ENCODE data around the gene BID. TPM values are rescaled to one million over a fixed set of nuclear protein-coding genes. Genes with fewer than 3 reads are reported as not detected.

Gene BID
- total RNA-seq, 1 experiment from 2014 or later: 66.7 TPM

DNA sequence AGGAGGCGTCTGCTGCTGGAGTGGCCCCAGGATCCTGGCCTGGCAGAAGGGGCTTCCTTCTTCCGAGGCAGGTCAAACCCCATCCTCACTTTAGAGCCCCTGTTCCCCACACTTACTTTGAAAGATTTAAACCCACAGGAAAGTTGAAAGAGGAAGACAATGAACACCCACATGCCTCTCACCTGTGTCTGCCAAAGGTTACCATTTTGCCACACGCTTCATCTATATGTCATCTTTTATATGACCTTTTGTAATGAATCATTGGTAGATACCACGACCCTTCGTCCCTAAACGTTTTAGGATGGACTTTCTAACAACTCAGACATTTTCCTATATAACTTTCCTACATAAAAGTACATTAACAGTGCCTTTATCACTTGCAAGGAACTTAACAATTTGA is 39.8 kb upstream of the BID start:
- in situ Hi-C loops (cut with HindIII; ENCODE audit: low pct_unique_long_range_greater_than_20kb, low sequenced_read_pairs) (no loop called here), intact Hi-C loops (cut with micrococcal nuclease; ENCODE audit: unreplicated experiment) (no loop called here)
- no TSS peak for BruUV-seq (replicated peaks)
- ChIA-PET CTCF (no interaction called here), POLR2A (interaction anchor here (0.7 kb wide), 1 partner anchor 14 kb away, joined by 3 read pairs; no protein-coding TSS in a partner anchor)
- no peak overlapping the region for H3K27ac ChIP-seq (ENCODE audit: low read length)
- no peaks in the 10 kb centered on the region for H3K9me3 ChIP-seq (ENCODE audit: control insufficient read depth, insufficient read depth, low read depth, low read length)
- H3K4me3 ChIP-seq (ENCODE audit: low read depth in 2 of 2, low read length in 2 of 2): no peak overlapping the region
- ATAC-seq (no peak), DNase-seq (ENCODE audit: low read depth, low spot score) (no peak)
- TF ChIP-seq POLR2AphosphoS5 (IDR thresholded peaks at IDR 0.05; ENCODE audit: low read depth, low read length): no peak
- TF ChIP-seq SIN3A (IDR thresholded peaks at IDR 0.05; ENCODE audit: borderline replicate concordance, insufficient read depth, low read depth, low read length): no peak
- TF ChIP-seq, protein P1, sequence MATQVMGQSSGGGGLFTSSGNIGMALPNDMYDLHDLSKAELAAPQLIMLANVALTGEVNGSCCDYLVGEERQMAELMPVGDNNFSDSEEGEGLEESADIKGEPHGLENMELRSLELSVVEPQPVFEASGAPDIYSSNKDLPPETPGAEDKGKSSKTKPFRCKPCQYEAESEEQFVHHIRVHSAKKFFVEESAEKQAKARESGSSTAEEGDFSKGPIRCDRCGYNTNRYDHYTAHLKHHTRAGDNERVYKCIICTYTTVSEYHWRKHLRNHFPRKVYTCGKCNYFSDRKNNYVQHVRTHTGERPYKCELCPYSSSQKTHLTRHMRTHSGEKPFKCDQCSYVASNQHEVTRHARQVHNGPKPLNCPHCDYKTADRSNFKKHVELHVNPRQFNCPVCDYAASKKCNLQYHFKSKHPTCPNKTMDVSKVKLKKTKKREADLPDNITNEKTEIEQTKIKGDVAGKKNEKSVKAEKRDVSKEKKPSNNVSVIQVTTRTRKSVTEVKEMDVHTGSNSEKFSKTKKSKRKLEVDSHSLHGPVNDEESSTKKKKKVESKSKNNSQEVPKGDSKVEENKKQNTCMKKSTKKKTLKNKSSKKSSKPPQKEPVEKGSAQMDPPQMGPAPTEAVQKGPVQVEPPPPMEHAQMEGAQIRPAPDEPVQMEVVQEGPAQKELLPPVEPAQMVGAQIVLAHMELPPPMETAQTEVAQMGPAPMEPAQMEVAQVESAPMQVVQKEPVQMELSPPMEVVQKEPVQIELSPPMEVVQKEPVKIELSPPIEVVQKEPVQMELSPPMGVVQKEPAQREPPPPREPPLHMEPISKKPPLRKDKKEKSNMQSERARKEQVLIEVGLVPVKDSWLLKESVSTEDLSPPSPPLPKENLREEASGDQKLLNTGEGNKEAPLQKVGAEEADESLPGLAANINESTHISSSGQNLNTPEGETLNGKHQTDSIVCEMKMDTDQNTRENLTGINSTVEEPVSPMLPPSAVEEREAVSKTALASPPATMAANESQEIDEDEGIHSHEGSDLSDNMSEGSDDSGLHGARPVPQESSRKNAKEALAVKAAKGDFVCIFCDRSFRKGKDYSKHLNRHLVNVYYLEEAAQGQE (IDR thresholded peaks at IDR 0.05; ENCODE audit: insufficient read depth in 1 of 2, low read depth in 2 of 2, low read length in 1 of 2): no peak
- TF ChIP-seq TCF7L2 (IDR thresholded peaks at IDR 0.05; ENCODE audit: low read depth, low read length): no peak
- TF ChIP-seq, protein P2, sequence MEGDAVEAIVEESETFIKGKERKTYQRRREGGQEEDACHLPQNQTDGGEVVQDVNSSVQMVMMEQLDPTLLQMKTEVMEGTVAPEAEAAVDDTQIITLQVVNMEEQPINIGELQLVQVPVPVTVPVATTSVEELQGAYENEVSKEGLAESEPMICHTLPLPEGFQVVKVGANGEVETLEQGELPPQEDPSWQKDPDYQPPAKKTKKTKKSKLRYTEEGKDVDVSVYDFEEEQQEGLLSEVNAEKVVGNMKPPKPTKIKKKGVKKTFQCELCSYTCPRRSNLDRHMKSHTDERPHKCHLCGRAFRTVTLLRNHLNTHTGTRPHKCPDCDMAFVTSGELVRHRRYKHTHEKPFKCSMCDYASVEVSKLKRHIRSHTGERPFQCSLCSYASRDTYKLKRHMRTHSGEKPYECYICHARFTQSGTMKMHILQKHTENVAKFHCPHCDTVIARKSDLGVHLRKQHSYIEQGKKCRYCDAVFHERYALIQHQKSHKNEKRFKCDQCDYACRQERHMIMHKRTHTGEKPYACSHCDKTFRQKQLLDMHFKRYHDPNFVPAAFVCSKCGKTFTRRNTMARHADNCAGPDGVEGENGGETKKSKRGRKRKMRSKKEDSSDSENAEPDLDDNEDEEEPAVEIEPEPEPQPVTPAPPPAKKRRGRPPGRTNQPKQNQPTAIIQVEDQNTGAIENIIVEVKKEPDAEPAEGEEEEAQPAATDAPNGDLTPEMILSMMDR (IDR thresholded peaks at IDR 0.05): no peak
- H3K4me1 ChIP-seq (ENCODE audit: control insufficient read depth, insufficient read depth, low read length): no peaks in the 10 kb centered on the region
- no peaks in the 10 kb centered on the region for H3K36me3 ChIP-seq (ENCODE audit: control insufficient read depth, insufficient read depth, low read length)
- no peaks in the 10 kb centered on the region for H3K27me3 ChIP-seq (ENCODE audit: control insufficient read depth, insufficient read depth, low read length)

DNA sequence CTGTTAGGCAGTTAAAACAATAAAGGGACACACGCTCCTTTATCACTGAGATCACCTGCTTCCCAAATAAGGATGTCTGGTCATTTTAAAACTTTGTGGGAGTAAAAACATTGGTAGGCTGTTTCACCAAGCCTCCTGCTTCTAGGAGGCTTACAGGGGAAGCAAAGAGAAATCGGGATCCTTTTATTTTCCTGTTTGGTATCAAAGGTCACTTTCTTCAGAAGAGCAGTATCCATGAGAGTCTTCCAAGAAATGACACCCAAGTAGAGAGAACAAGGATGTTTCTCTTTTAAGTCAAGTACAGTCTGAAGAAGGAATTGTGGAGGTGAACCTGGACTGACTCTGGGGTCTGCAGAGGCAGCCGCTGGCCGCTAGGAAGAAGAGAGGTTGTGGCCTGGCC is 36.9 kb upstream of the BID start:
- POLR2A ChIA-PET: no interaction called here
- Histone ChIP-seq H3K4me3 (ENCODE audit: low read depth in 2 of 2, low read length in 2 of 2) (no peak overlapping the region), H3K27ac (ENCODE audit: low read length) (no peak overlapping the region), H3K27me3 (ENCODE audit: control insufficient read depth, insufficient read depth, low read length) (no peaks in the 10 kb centered on the region), H3K36me3 (ENCODE audit: control insufficient read depth, insufficient read depth, low read length) (no peaks in the 10 kb centered on the region), H3K9me3 (ENCODE audit: control insufficient read depth, insufficient read depth, low read depth, low read length) (no peaks in the 10 kb centered on the region), H3K4me1 (ENCODE audit: control insufficient read depth, insufficient read depth, low read length) (no peaks in the 10 kb centered on the region)
- TF ChIP-seq TCF7L2 (IDR thresholded peaks at IDR 0.05; ENCODE audit: low read depth, low read length) (no peak), POLR2AphosphoS5 (IDR thresholded peaks at IDR 0.05; ENCODE audit: low read depth, low read length) (no peak), SIN3A (IDR thresholded peaks at IDR 0.05; ENCODE audit: borderline replicate concordance, insufficient read depth, low read depth, low read length) (no peak)
- TF ChIP-seq, protein P1 (IDR thresholded peaks at IDR 0.05; ENCODE audit: insufficient read depth in 1 of 2, low read depth in 2 of 2, low read length in 1 of 2): no peak
- TF ChIP-seq, protein P2 (IDR thresholded peaks at IDR 0.05): no peak
- intact Hi-C loops (cut with micrococcal nuclease; ENCODE audit: unreplicated experiment) (no loop called here), in situ Hi-C loops (cut with HindIII; ENCODE audit: low pct_unique_long_range_greater_than_20kb, low sequenced_read_pairs) (no loop called here)
- CTCF ChIA-PET: no interaction called here
- no TSS peak for BruUV-seq (replicated peaks)
- DNase-seq (ENCODE audit: low read depth, low spot score): no peak
- no peak for ATAC-seq
